Smooth muscle cell (in vitro differentiated cells): ENCODE measurements around the gene CATSPER3. TPM values are rescaled to one million over a fixed set of nuclear protein-coding genes. Genes with fewer than 3 reads are reported as not detected.

Experiments used
- DNase-seq: peaks from one replicate; lab custom pipeline; 2025; ENCODE audit not compliant: unreplicated experiment; lab: John Stamatoyannopoulos, UW
- H2AFZ ChIP-seq: fragments of 200-600 bp; sonication (generic); 2 replicates; pipeline ENCODE4 v1.6.0; 2016; ENCODE audit warnings: antibody characterized with exemption, low read depth, mild to moderate bottlenecking
- H3F3A ChIP-seq: fragments of 200-600 bp; sonication (generic); 2 replicates; pipeline ENCODE4 v1.6.0; 2017; ENCODE audit warnings: antibody characterized with exemption, low read depth
- H3K27ac ChIP-seq: fragments of 200-600 bp; sonication (generic); 2 replicates; pipeline ENCODE4 v1.5.1; 2016; ENCODE audit warnings: low read depth, mild to moderate bottlenecking
- H3K27me3 ChIP-seq: fragments of 200-600 bp; sonication (generic); 2 replicates; pipeline ENCODE4 v1.6.1; 2016; ENCODE audit warnings: low read depth, mild to moderate bottlenecking
- H3K36me3 ChIP-seq: fragments of 200-600 bp; sonication (generic); 2 replicates; pipeline ENCODE4 v1.5.1; 2016; ENCODE audit warnings: low read depth
- H3K4me1 ChIP-seq: fragments of 200-600 bp; sonication (generic); 2 replicates; pipeline ENCODE4 v1.5.1; 2016; ENCODE audit warnings: low read depth
- H3K4me2 ChIP-seq: fragments of 200-600 bp; sonication (generic); 2 replicates; pipeline ENCODE4 v1.6.0; 2016; ENCODE audit warnings: mild to moderate bottlenecking
- H3K4me3 ChIP-seq: fragments of 200-600 bp; sonication (generic); 2 replicates; pipeline ENCODE4 v1.5.1; 2016; ENCODE audit warnings: mild to moderate bottlenecking
- H3K79me2 ChIP-seq: fragments of 200-600 bp; sonication (generic); 2 replicates; pipeline ENCODE4 v1.6.0; 2016; ENCODE audit warnings: low read depth, mild to moderate bottlenecking
- H3K9ac ChIP-seq: fragments of 200-600 bp; sonication (generic); 2 replicates; pipeline ENCODE4 v1.6.0; 2016; ENCODE audit warnings: low read depth
- H3K9me3 ChIP-seq: fragments of 200-600 bp; sonication (generic); replicated peaks from 2 replicates; pipeline ENCODE4 v1.5.1; 2016; ENCODE audit warnings: low read depth
- H4K20me1 ChIP-seq: fragments of 200-600 bp; sonication (generic); 2 replicates; pipeline ENCODE4 v1.6.0; 2016; ENCODE audit warnings: low read depth
- CTCF ChIP-seq: fragments of 200-600 bp; sonication (generic); IDR thresholded peaks from 2 replicates; pipeline ENCODE4 v1.5.1; 2017; ENCODE audit warnings: borderline replicate concordance, mild to moderate bottlenecking, antibody characterized with exemption; ENCODE audit not compliant: insufficient read depth, poor library complexity, severe bottlenecking
- WGBS: methylation state at CpG from one replicate; pipeline ENCODE4 v1.1.7; 2016; ENCODE audit warnings: low lambda C conversion rate; 5-methylcytosine and 5-hydroxymethylcytosine counted together
- polyA plus RNA-seq: library from polyadenylated mRNA; unstranded; fragments of >200 nt; fragmentation: Nextera tagmentation; extraction: Ambion mirVana; gene quantifications from 2 replicates; pipeline ENCODE4 v1.2.1, GENCODE V29; 2016
- total RNA-seq: library from RNA; depleted of rRNA; stranded (reverse); fragments of >200 nt; gene quantifications from 2 replicates; pipeline ENCODE4 v1.2.3, GENCODE V29; 2014

CATSPER3 gene
- total and polyA plus RNA-seq, 2 experiments from 2014 or later = not detected

GRCh38 chr5:135058331-135058732, 90.6 kb downstream of the CATSPER3 start:
- H4K20me1 ChIP-seq = no peaks in the 10 kb centered on the region
- no peaks in the 10 kb centered on the region for H3K36me3 ChIP-seq
- no peak overlapping the region for H3K9ac ChIP-seq
- no peak overlapping the region for H3K27ac ChIP-seq
- DNase-seq = no peak
- H3K9me3 ChIP-seq = no peaks in the 10 kb centered on the region
- H3F3A ChIP-seq = no peaks in the 10 kb centered on the region
- no peaks in the 10 kb centered on the region for H3K4me1 ChIP-seq
- H3K4me2 ChIP-seq = no peak overlapping the region
- 30% methylated on average over 8 of the region's 8 CpGs for WGBS
- no peaks in the 10 kb centered on the region for H3K79me2 ChIP-seq
- TF ChIP-seq CTCF = no peak
- H3K4me3 ChIP-seq = no peak overlapping the region
- H2AFZ ChIP-seq = no peak overlapping the region
- no peaks in the 10 kb centered on the region for H3K27me3 ChIP-seq

GRCh38 chr5:135059000-135059923, 91.6 kb downstream of the CATSPER3 start:
- Histone ChIP-seq H3K9me3 (no peaks in the 10 kb centered on the region), H3K9ac (no peak overlapping the region), H3K79me2 (no peaks in the 10 kb centered on the region), H2AFZ (no peak overlapping the region), H3K27ac (no peak overlapping the region), H3K36me3 (no peaks in the 10 kb centered on the region), H4K20me1 (no peaks in the 10 kb centered on the region), H3F3A (no peaks in the 10 kb centered on the region), H3K27me3 (no peaks in the 10 kb centered on the region), H3K4me1 (no peaks in the 10 kb centered on the region), H3K4me3 (no peak overlapping the region), H3K4me2 (no peak overlapping the region)
- 74% methylated on average over 12 of the region's 12 CpGs for WGBS
- no peak for TF ChIP-seq CTCF
- no peak for DNase-seq

GRCh38 chr5:135060021-135060420, 92.3 kb downstream of the CATSPER3 start:
- H3K36me3 ChIP-seq = no peaks in the 10 kb centered on the region
- WGBS = 69% methylated on average over 3 of the region's 3 CpGs
- no peaks in the 10 kb centered on the region for H3K9me3 ChIP-seq
- no peaks in the 10 kb centered on the region for H3K4me1 ChIP-seq
- H2AFZ ChIP-seq = no peak overlapping the region
- H3K4me3 ChIP-seq = no peak overlapping the region
- H3K4me2 ChIP-seq = no peak overlapping the region
- H4K20me1 ChIP-seq = no peaks in the 10 kb centered on the region
- no peak overlapping the region for H3K27ac ChIP-seq
- H3F3A ChIP-seq = no peaks in the 10 kb centered on the region
- H3K27me3 ChIP-seq = no peaks in the 10 kb centered on the region
- DNase-seq = no peak
- no peak overlapping the region for H3K9ac ChIP-seq
- H3K79me2 ChIP-seq = no peaks in the 10 kb centered on the region
- TF ChIP-seq CTCF = no peak
